Stimulated activated CD4-positive, alpha-beta T cell treated with anti-CD3 and anti-CD28 coated beads, TNF-alpha, amount 100 ng/mL, for 4 hours (primary cell): ENCODE data around the gene CAMP.

Experiments used
- DNase-seq, 3 experiments: peaks; one replicate each; pipeline ENCODE4 v3.0.0-alpha.2; 2020; ENCODE audit warnings: low read depth in 3 of 3

Gene CAMP

DNA sequence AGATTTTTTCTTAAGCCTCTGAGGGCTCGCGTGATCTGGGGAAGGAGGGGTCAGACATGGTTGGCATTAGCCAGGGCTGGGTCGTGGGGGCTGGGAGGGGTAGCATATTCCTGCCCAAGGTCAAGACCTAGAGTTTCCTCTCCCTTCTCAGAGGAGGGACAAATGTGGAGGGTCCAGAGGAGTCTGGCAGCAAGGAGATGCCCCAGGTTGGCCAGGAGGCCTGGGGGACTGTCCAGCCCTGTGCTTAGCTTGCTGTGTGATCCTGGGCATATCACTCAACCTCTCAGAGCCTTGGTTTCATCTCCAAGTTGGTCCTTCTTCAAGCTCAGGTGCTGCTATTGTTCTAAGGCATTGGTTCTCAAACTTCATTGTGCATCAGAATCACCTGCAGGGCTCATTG lies 9.1 kb upstream of the CAMP start:
- DNase-seq, result no peak

GRCh38 chr3:48215019-48215418 lies 8.3 kb upstream of the CAMP start:
- DNase-seq, result no peak

DNA sequence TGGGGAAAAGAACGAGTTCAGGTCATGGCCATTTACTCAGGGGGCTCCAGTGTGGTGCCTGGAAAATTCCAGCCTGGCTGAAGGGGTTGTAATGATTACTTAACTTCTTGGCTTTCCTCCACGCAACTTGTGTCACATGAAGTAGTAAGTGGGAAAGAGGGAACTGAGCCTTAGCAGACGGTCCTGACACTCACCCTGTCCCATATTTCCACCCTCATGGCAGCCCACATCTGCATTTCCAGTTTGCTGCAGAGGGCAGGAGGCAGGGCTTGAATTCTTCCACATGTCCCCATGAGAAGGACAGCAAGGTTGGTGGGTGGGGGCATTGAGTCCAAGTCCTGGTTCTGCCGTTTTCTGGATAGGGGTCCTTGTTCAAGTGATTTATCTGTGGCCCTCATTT lies 7.8 kb upstream of the CAMP start:
- no peak for DNase-seq

DNA sequence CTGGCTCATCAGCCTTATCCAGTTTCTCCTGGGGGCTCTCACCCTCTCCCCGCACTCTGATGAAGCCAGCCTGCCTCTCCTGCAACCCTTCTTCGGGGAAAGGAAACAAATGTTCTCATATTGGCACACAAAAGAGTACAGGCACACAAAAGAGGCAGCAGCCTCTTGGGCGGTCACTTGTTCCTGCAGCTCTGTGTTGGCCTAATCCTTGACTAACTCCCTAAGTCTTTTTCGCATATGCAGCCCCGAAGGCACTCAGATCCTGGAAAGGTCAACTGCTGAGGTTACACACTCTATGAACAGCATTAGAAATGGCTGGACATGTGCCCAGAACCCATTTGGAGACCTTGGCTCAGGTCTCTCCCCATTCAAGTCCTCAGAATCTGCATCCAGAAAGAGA lies 7.4 kb upstream of the CAMP start:
- no peak for DNase-seq

DNA sequence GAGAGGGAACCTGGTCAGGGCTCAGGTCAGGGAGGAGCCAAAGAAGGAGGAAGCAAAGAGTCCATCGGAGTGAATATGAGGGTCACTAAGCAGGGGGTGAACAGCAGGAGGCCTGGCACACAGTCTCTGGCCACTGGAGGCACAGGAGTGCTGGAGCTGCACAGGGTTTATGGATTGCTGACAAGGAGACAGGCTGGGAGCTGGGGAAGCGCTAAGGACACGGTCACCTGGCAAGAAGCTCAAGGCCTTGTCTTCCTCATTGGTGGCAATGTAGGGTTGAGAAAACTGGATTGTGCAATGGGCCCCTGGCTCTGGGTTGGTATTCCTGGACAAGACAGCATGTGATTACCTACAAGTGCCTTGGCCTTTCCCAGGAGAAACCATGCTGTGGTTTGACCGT lies 5.8 kb upstream of the CAMP start:
- DNase-seq, result no peak

- DNase-seq, result no peak
Observed at GRCh38 chr3:48218537-48218936, 4.8 kb upstream of the CAMP start.

DNA sequence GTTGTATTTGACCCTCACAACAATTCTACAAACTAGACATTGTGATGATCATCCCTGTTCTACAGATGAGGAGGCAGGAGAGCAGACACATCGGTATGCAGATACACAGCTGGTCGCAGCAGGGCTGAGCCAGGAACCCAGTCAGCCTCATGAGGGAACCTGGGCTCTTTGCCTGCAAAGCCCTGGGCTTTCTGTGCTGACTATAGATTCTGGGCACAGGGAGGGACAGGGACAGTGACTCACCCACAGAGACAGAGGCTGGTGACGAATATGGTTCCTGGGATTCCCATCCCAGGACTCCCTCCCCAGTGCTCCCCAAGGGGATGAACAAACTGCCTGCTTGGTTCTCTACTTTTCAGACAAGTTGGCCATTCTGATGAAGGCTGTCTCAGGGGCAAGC lies 3.8 kb upstream of the CAMP start:
- no peak for DNase-seq

DNA sequence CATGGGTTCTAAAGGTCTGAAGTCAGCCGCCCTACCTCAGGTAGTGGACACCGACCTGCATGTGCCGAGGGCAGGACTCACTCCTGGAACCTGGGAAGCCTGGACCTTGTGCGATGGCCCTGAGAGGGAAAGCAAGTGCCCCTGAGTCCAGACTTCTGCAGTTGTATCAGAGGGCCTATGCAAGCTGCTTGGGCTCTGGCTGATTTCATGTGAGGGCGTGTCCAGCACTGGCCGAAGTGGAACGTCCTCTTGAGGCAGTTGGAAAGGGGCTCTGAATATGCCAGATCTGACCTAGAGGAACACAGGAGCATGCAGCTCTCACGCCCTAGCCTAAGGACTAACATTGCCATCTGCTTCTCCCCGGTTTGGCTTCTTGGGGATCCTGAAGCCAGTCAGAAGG lies 2.5 kb upstream of the CAMP start:
- no peak for DNase-seq

GRCh38 chr3:48225587-48225986 lies 2.3 kb downstream of the CAMP start:
- no peak for DNase-seq

DNA sequence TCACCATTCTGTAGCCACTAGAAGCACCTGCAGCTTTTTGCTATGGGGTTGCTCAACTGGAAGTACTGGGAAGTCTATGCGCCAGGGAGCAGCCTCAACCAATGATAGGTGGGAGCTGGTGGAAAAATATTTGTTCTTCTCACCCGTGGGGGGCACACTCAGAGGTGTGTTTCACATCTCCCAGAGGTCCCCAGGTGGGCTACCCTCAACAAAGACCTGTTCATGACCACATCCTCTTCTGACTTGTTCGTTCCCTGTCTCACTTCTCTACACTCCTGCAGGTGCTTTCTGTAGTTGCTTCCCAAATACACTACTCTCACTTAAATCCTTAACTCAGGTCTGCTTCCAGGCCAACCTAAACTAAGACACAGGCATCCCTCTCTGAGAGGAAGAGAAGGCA lies 3.6 kb downstream of the CAMP start:
- DNase-seq, result no peak

DNA sequence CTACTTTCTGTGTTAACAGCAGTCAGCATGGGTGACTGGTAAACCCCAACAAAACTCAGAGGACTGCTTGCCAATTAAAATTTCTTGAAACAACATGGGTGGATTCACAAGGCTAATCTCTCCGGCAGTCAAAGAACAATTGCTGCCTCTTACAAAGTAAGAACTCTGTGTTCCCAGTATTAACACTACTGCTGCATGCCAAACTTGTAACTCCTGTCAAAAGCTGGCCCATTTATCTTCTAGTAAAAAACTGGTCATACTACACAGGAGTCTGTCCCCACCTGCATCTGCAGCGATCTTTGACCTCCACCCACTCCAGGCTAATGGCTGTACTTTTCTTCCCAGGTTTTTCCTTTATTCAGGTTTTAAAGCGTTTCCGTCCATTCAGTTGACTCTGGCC lies 8.9 kb downstream of the CAMP start:
- DNase-seq, result no peak

DNA sequence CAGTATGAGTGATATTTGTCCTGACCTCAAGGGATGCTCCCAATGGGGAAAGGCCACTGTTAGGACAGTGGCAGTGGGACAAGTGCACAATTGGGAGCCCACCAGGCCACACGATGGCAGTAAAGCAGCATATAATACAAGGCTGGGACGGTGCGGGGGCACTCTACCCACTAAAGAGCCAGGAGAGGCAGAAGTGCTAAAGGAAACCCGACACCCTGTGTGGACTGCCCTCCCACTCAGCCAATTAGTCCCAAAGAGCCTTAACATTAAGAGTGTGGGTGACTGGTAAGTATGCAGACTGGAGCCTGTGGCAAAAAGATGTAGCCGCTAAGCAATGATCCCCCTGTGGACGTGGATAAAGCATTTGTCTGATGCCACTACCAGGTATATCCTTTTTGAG lies 9.4 kb downstream of the CAMP start:
- DNase-seq, result peak; percentile 22 to 29 (median 27)

DNA sequence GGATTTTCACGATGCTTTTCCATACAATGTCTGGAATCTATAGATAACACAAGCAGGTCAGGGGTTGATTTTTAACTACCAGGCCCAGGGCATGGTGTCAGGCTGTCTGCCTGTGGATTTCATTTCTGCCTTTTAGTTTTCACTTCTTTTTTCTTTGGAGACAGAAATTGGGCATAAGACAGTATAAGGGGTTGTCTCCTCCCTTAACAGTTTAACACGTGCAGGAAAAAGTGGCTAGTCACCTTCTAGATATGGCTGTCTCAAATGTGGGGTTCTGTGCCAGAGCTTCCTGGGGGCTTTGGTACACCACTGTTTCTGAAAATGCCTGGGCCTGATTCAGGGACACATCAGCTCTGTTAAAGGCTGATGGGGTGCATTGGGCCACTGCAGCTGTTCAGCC lies 10.2 kb downstream of the CAMP start:
- no peak for DNase-seq

DNA sequence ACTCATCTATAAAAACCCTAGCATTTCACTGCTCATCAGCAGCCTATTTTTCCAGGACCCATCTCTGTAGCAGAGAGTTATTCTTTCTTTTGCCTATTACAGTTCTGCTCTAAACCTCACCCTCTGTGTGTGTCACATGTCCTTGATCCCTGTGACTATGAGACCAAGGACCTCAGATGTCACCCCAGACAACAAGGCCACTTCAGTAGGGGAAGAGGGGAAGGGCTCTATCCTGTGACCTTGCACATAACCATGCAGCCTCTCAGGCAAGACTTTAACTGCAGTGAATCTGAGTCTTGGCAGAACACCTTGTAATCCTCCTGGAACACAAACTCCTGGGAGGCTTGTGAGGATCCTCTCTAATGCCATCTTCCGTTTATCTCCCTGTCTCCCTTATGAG lies 13.2 kb downstream of the CAMP start:
- no peak for DNase-seq

GRCh38 chr3:48238531-48239085 lies 15.3 kb downstream of the CAMP start:
- DNase-seq, result no peak

GRCh38 chr3:48240000-48240963 lies 17.0 kb downstream of the CAMP start:
- no peak for DNase-seq

DNA sequence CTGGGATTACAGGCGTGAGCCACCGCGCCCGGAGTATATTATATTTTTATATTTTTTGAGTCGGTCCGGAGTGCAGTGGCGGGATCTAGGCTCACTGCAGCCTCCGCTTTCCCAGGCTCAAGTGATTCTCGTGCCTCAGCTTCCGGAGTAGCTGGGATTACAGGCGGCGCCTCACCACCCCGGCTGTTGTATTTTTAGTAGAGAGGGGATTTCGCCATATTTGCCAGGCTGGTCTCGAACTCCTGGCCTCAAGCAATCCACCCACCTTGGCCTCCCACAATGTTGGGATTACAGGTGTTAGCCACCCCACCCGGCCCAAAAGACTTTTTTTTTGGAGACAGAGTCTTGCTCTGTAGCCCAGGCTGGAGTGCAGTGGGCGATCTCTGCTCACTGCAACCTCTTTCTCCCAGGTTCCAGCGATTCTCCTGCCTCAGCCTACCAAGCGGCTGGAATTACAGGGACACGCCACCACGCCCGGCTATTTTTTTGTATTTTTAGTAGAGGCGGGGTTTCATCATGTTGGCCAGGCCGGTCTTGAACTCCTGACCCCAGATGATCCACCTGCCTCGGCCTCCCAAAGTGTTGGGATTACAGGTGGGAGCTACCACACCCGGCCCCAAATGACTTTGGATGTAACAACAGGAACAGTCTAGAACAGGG lies 18.6 kb downstream of the CAMP start:
- DNase-seq, result no peak

DNA sequence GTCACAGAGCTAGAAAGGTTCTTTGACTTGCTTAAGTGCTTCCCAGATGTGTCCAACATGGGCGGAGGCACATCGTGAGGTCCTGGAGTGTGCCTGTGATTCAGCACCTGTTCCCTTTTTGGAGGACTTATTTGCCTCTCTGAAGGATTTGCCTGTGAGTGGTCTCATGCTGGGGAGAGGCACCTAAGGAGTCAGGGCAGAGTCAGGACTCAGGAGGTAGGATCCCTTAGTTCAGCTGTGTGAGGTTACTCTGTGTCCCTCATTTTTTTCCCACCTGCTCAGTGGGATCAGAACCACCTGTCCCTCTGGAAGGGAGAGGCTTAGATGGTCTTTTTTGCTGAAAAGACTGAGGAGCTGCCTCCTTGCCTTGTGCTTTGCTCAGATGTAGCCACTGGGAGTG lies 20.6 kb downstream of the CAMP start:
- DNase-seq, result no peak

DNA sequence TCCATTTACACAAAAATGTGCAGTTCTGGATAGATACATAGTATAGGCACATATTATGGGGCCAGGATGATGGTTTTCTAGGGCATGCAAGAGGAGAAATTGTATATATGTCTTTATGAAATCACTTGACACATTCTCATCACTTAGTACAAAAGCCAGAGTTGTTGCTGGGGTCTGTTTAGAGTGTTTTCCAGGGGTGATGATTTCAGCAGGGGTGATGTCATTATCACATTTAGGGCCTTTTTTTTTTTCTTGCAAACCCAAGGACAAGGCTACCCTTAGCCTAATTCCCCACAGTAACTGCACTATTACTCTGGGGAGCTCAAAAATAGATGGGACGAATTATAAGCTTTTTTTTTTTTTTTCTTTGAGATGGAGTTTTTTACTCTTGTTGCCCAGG lies 21.2 kb downstream of the CAMP start:
- DNase-seq, result no peak

- DNase-seq, result no peak
Observed at GRCh38 chr3:48245136-48245535, 21.8 kb downstream of the CAMP start.

GRCh38 chr3:48247401-48247811 lies 24.1 kb downstream of the CAMP start:
- no peak for DNase-seq

DNA sequence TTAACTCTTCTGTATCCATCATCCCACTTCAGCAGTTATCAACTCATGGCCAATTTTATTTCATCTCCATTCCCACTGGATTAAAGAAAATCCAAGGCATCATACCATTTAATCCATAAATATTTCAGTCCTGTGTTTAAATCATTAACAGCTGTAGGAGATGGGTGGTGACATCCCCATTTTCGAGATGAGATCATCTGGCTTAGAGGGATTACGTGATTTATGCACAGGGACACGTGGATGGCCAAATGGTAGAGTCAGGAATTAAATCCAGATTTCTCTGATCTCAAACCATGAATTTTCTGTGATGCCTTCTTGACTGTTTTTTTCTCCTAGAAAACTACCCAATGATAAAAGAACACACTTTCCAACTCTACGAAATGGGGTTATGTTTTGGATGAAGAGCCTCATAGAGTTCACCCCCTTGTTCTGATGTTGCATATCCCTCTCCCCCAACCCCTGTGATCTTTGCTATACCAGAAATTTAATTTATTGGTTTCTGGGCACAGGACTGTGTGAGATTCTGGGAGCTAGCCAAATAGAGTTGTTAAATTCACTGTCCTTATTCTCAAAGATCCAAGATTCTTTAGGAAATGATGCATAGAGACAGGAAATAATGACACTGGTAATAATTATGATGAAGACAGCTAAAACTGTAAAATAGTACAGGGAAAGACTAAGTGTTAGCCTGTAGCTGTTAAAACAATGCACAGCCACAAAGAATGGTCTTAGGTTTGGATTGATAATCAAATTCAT lies 25.0 kb downstream of the CAMP start:
- no peak for DNase-seq
